Ammon's horn (tissue), 1 donor: Measurements from ENCODE around the gene KRT13.
"Not testable (repeated sequence)": the region's sequence is repeated elsewhere in the genome, so short reads cannot be mapped to it uniquely, and the experiment has no call there.

Experiments
- DNase-seq: peaks from one replicate; pipeline ENCODE4 v3.0.0-alpha.2; 2016; ENCODE audit warnings: low spot score

KRT13 gene

DNA sequence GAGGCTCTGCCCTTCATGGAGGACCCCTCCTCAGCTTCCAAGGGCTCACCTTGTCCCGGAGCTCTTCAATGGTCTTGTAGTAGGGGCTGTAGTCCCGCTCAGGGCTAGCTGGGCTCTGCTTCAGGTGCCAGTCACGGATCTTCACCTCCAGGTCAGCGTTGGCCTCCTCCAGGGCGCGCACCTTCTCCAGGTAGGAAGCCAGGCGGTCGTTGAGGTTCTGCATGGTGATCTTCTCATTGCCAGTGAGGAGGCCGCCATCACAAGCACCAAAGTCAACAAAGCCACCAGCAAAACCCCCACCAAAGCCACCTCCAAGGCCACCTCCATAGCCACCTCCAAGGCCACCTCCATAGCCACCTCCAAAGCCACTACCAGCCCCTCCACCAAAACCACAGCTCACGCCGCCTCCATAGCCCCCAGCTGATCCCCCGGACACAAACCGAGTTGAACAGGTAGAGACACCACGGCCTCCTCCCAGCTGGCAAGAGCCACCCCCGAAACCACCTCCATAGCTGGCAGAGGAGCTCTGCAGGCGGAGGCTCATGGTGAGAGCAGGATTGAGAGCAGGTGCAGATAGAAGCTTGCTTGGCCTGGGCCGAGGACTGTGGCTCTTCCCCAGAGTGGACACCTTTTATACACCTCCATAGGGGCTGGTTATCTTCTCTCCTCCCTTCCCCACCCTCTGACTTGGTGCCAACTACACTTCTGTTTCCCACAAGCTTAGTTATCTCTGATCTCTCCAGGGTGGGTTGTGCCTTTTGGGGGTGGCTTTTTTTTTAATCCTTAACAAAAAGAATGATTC is at the start of gene KRT13:
Gene KRT13, minus strand, starts transcription at position 606 of the 802 bp plus-strand sequence. Its CDS starts 62 bp downstream, at position 544.
- no peak for DNase-seq

- DNase-seq = no peak
These were observed 48.7 kb upstream of the KRT13 start for GRCh38 chr17:41553987-41554680.

DNA sequence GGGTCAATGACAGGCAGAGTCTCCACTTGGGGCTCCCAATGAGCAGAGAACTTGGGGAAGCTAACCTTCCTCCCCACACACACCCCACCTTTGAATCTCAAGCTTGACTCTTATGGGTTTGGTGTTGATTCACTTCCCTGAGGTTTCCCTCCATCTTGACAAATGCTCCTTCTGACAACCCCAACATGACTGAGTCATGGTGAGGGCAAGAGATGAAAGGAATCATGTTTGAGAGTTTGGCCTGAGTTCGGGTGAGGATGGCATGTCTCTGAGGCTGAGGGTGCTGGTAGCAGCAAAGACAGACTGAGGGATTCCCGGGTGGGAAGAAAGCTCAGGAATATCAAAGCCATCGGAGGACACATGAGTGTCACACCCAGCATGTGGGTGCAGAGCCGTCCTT is 47.8 kb upstream of the KRT13 start:
- DNase-seq = no peak

GRCh38 chr17:41552455-41552854 is 47.0 kb upstream of the KRT13 start:
- no peak for DNase-seq

- DNase-seq = no peak
These were observed 46.0 kb upstream of the KRT13 start for GRCh38 chr17:41551365-41551764.

GRCh38 chr17:41549596-41550039 is 44.2 kb upstream of the KRT13 start:
- DNase-seq = no peak

- DNase-seq = peak; percentile 81
These were observed 43.6 kb upstream of the KRT13 start for GRCh38 chr17:41548844-41549595.

DNA sequence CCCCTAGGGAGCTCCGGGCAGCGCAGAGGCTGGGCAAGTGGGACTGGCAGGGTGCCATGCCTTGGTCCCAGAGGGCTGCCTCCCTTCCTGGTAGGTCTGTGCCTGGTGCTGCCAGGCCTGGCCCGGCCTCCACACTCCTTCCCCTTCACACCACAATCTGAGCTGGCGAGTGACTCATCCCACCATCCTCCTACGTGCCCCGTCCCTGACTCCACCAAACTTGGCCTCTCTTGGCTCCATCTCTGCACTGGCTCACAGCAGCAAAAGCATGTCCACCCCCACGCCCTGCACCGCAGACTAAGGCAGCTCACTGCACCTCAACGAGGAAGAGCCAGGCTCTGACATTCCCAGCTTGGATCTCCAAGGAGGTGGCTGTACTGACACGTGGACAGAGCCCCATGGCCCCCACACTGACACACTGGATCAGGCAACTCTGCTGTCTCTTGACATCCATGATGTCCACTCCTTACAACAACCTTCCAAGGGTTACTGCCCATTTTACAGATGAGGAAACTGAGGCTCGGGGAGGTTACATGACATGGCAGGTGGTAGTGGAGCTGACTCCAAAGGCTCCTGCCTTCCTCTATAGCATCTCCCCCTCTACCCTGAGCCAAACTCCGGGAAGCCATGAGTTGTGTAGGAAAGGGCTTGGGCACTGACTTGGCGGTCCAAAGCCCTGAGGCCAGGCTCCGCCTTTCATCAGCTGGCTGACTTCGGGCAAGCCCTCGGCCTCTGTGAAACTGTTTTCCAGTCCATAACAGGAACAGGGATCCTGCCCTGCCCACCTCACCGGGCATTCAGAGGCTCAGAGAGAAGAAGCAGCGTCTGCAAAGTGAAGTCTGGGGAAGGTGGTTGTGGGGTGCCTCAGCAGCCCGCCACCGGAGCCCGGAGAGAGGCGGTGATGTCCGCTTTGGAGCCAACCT is 42.8 kb upstream of the KRT13 start:
- DNase-seq = peak; percentile 17

- no peak for DNase-seq
These were observed 42.0 kb upstream of the KRT13 start for GRCh38 chr17:41547378-41547841.

GRCh38 chr17:41546819-41547218 is 41.4 kb upstream of the KRT13 start:
- DNase-seq = no peak

DNA sequence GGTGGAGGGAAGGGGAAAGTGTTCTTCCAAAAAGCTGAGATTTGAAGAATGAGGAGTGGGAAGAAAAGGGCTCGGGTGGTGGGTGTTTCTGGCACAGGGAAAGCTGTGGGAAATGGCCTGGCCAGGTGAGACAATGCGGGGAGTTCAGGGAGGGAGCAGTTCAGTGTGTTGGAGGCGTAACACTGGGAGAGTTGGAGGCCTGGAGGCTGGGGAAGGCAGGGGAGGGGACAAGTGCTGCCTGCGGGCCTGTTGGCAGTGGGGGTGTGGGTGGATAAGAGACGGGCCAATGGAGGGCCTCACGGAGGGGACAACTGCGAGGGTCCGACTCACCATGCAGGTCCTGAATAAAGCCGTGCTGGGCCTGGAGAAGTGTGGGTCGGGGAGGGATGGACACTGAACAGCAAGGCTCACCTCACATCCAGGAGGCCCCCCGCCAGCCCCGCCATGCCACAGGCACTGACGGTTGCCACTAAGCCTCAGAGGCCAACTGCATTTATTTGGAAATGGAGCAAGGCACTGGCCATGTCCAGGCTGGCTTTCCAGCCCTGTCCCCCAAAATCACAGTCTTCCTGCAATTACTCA is 40.5 kb upstream of the KRT13 start:
- no peak for DNase-seq

DNA sequence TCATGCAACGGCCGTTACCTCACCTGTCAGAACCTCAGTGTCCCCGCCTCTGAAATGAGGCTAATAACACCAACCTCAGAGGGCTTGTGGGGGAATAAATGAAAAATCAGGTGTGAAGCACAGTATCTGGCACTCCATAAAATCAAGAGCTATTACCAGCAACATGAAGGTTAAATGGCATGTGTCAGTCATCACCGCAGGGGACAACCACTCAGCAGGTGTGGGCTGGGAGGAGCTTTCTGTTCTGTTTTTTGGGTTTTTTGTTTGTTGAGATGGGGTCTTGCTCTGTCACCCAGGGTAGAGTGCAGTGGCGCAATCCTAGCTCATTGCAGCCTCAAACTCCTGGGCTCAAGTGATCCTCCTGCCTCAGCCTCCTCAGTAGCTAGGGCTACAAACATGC is 39.5 kb upstream of the KRT13 start:
- DNase-seq = no peak

DNA sequence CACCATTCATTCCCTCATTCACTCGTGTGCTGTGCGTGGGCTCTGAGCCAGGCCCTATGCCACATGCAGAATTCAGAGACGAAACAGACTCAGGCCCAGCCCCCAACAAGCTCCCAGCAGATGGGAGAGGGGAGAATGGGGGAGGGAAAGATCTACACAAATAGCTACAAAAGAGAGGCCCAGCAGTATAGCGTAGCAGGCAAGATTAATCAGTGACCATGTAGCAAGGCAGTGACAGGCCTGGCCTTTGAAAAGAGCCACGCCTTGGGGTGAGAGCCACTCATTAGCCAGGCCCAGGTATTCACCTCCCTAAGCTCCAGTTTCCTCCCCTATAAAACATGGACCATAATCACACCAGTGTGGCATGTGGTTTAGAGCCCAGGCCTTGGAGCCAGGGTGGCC is 39.1 kb upstream of the KRT13 start:
- peak; percentile 20 for DNase-seq

GRCh38 chr17:41542786-41543185 is 37.4 kb upstream of the KRT13 start:
- DNase-seq = not testable (repeated sequence)

DNA sequence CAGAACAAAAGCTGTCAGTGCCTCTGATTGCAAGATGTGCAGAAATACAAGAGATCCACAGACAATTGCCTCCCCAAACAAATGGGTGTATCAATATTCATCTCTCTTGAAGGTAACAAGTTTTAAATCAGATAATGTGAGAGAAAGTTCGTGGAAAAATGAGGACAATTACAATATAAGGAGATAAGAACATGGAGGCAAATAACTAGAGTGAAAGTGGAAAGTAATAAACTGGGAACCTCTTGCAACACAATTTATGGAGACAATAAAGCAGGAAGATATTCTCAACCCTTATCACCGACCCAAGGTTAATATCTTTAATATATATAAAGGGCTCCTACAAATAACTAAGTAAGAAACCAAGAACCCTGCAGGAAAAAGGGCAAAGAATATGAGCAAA is 36.9 kb upstream of the KRT13 start:
- DNase-seq = no peak

- DNase-seq = no peak
These were observed 35.7 kb upstream of the KRT13 start for GRCh38 chr17:41540921-41541625.

- no peak for DNase-seq
These were observed 34.7 kb upstream of the KRT13 start for GRCh38 chr17:41539979-41540701.

DNA sequence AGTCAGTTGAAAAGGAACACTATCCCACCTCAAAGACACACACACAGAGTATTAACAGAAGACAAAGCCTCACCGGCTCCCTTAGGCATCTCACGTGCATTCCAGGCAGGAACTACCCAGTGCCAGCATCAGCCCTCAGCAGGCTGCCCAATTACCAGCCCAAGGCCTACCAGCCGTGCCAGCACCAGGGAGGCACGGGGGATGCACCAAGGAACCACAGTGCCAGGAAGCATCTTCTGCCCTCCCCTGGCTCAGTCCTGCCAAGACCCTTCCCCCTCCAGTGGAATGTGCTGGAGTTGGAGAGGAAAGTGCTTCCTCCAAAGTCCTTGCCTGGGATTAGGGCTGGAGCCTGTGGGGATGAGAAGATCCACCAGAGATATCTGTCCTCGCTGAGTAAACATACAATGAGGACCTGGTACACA is 33.7 kb upstream of the KRT13 start:
- DNase-seq = no peak

GRCh38 chr17:41538565-41538991 is 33.2 kb upstream of the KRT13 start:
- DNase-seq = no peak

DNA sequence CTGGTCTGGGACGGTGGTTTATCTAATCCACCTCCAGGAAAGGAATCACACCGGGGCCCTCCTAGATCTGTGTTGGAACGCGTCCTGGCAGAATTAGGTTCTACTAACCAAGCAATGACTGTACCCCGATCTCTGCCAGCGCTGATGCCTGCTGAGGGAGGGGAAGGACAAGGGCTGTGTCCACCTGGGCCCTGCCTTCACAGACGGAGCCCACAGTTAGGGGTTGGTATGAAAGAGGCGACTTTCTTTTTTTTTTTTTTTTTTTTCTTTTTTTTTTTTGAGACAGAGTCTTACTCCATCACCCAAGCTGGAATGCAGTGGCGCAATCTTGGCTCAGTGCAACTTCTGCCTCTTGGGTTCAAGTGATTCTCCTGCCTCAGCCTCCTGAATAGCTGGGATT is 32.6 kb upstream of the KRT13 start:
- no peak for DNase-seq
